Measurements from ENCODE around the gene ITGB5.
"Not testable (repeated sequence)": the region's sequence is repeated elsewhere in the genome, so short reads cannot be mapped to it uniquely, and the experiment has no call there.

The ITGB5 gene

GRCh38 chr3:124834723-124835718, 52.1 kb downstream of the ITGB5 start:
- peak; percentile 64 for DNase-seq

- DNase-seq = no peak
These were observed 53.3 kb downstream of the ITGB5 start for GRCh38 chr3:124833710-124834332.

GRCh38 chr3:124832782-124833709, 54.1 kb downstream of the ITGB5 start:
- no peak for DNase-seq

GRCh38 chr3:124831628-124832199, 55.5 kb downstream of the ITGB5 start:
- DNase-seq = no peak

GRCh38 chr3:124829819-124830554, 57.2 kb downstream of the ITGB5 start:
- no peak for DNase-seq

- DNase-seq = no peak
These were observed 57.9 kb downstream of the ITGB5 start for GRCh38 chr3:124829178-124829818.

- not testable (repeated sequence) for DNase-seq
These were observed 59.5 kb downstream of the ITGB5 start for GRCh38 chr3:124827476-124828206.

- no peak for DNase-seq
These were observed 60.5 kb downstream of the ITGB5 start for GRCh38 chr3:124826703-124827102.

GRCh38 chr3:124824286-124824915, 62.8 kb downstream of the ITGB5 start:
- DNase-seq = no peak

GRCh38 chr3:124823648-124824047, 63.5 kb downstream of the ITGB5 start:
- DNase-seq = no peak

- DNase-seq = no peak
These were observed 64.0 kb downstream of the ITGB5 start for GRCh38 chr3:124823206-124823605.

- no peak for DNase-seq
These were observed 65.8 kb downstream of the ITGB5 start for GRCh38 chr3:124821356-124821755.

GRCh38 chr3:124818398-124819091, 68.6 kb downstream of the ITGB5 start:
- DNase-seq = no peak

- no peak for DNase-seq
These were observed 70.1 kb downstream of the ITGB5 start for GRCh38 chr3:124817079-124817478.

GRCh38 chr3:124816206-124816605, 71.0 kb downstream of the ITGB5 start:
- DNase-seq = no peak

GRCh38 chr3:124815781-124816180, 71.4 kb downstream of the ITGB5 start:
- no peak for DNase-seq

GRCh38 chr3:124814620-124815421, 72.3 kb downstream of the ITGB5 start:
- no peak for DNase-seq

- no peak for DNase-seq
These were observed 73.6 kb downstream of the ITGB5 start for GRCh38 chr3:124813541-124813940.

Data from activated CD8-positive, alpha-beta memory T cell treated with anti-CD3 and anti-CD28 coated beads, Interleukin-2, amount 50 U/mL, for 48 hours (primary cell).